ENCODE measurements around the gene SERP2. TPM values are rescaled to one million over a fixed set of nuclear protein-coding genes. Genes with fewer than 3 reads are reported as not detected.

SERP2 gene
- total and polyA plus RNA-seq, 10 of the 15 experiments (the other 5 are each of a cell fraction or from before 2014, with no cell fraction given), result not detected

DNA sequence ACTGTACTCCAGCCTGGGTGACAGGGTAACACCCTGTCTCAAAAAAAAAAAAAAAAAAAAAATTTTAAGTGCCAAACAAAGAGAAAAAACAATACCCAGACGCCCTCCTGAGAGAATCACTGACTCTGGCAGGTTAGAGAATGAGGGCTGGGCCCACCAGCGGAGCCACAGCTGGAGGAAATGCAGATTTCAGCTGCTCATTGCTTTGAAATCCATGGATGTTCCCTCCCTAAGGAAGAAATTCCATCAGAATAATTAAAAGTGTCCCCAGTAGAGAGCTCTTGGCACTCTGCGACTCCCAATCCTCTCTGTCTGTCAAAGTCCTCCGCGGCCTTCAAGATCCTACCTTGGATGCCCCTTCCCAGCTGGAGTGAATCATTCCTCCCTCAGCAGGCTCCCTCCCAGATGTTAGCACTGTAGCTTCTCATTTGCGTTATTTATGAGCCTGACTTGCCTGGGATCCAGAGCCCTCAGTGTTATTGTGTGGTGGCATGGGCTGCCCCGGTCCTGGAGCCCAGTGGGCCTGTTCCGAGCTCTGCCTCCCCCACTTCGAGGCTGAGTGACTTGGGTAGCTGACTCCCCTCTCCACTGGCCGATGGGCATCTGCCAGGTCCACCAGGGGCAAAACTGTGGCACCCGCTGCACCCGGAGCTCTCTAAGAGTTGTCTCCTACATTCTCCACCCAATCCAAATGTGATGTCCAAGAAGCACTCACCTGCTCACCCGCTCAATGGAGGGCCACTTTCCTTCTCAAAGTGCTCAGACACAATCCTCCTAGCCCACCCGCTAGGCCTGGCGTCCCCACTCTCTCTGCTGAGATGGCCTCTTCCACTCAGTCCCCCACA is 47.0 kb downstream of the SERP2 start:
- Histone ChIP-seq H3K9me3 (replicated peaks; ENCODE audit: control insufficient read depth, insufficient read depth, low read length) (no peaks in the 10 kb centered on the region; the same call in 2 of the 3 replicates), H3K4me3 (no peak overlapping the region), H3K27ac (ENCODE audit: control insufficient read depth, insufficient read depth) (no peak overlapping the region), H3K79me2 (ENCODE audit: control insufficient read depth, insufficient read depth, low read length) (no peaks in the 10 kb centered on the region), H3K27me3 (replicated peaks in 1 of 2; ENCODE audit: control insufficient read depth in 2 of 2, insufficient read depth in 2 of 2, low read length in 1 of 2) (peaks cover 0 to 5% of the 10 kb centered on the region in 2 experiments; a peak in 1 of 4 replicates), H4K20me1 (ENCODE audit: control insufficient read depth, insufficient read depth) (no peaks in the 10 kb centered on the region), H3K4me1 (ENCODE audit: control insufficient read depth, insufficient read depth, low read length) (no peaks in the 10 kb centered on the region), H3K9ac (ENCODE audit: control insufficient read depth, insufficient read depth, low read length) (no peak overlapping the region), H2AFZ (ENCODE audit: control insufficient read depth, low read depth, low read length) (no peak overlapping the region), H3K36me3 (ENCODE audit: control insufficient read depth in 2 of 2, insufficient read depth in 2 of 2, low read length in 1 of 2) (no peaks in the 10 kb centered on the region), H3K4me2 (ENCODE audit: control insufficient read depth, insufficient read depth) (no peak overlapping the region)
- TF ChIP-seq SREBF1 (IDR thresholded peaks at IDR 0.05; ENCODE audit: low read length) (no peak), TBL1XR1 (IDR thresholded peaks at IDR 0.05; ENCODE audit: low read depth, low read length) (no peak), IRF4 (IDR thresholded peaks at IDR 0.05; ENCODE audit: low read depth, low read length) (no peak), HSF1 (IDR thresholded peaks at IDR 0.05; ENCODE audit: low read depth, low read length) (no peak), REST (IDR thresholded peaks at IDR 0.05; ENCODE audit: low read depth, low read length) (no peak), ZBED1 (IDR thresholded peaks at IDR 0.05; ENCODE audit: borderline replicate concordance) (no peak), FOS (IDR thresholded peaks at IDR 0.05; ENCODE audit: borderline replicate concordance, extremely low read depth, insufficient read length) (no peak), IKZF1 (conservative IDR thresholded peaks at IDR 0.05) (no peak)
- 56% methylated on average over 15 of the region's 15 CpGs for WGBS (ENCODE audit: insufficient coverage, insufficient replicate concordance, low lambda C conversion rate, missing lambda C conversion rate)
- RAD21 ChIA-PET (ENCODE audit: unreplicated experiment), result interaction anchor here (0.7 kb wide), 1 partner anchor 474 kb away, joined by 3 read pairs; no protein-coding TSS in a partner anchor
- no TSS peak for BruUV-seq (replicated peaks)
- in situ Hi-C loops (cut with MboI), result no loop called here
- SMC1A ChIA-PET (ENCODE audit: uncharacterized antibody, unreplicated experiment), result no interaction called here
- intact Hi-C loops (cut with micrococcal nuclease; ENCODE audit: unreplicated experiment), result no loop called here
- POLR2A ChIA-PET, result no interaction called here
- ATAC-seq, result no peak
- DNase-seq (ENCODE audit: low read depth, low spot score), result no peak
- CTCF ChIA-PET, result interaction anchor here (0.7 kb wide), 1 partner anchor 40 kb away, joined by 4 read pairs; no protein-coding TSS in a partner anchor
- FAIRE-seq, result no peak

Data from GM12878 (cell line).